PC-3 (cell line): ENCODE data around the gene ABHD14A.

ENCODE experiments used
- EZH2 ChIP-seq: fragments of 300-600 bp; sonication (generic); IDR thresholded peaks from one replicate; pipeline ENCODE4 v1.6.1; 2017; ENCODE audit warnings: antibody characterized with exemption, mild to moderate bottlenecking, low read length; ENCODE audit not compliant: unreplicated experiment
- EZH2phosphoT487 ChIP-seq: fragments of 300-600 bp; sonication (generic); IDR thresholded peaks from 2 replicates; pipeline ENCODE4 v1.6.1; 2018; ENCODE audit warnings: mild to moderate bottlenecking, antibody characterized with exemption, low read length, borderline replicate concordance
- TF ChIP-seq, protein P1 (sequence below): fragments of 300-600 bp; sonication (generic); conservative IDR thresholded peaks from 2 replicates; pipeline ENCODE4 v1.5.1; 2017; ENCODE audit warnings: antibody characterized with exemption, low read depth, mild to moderate bottlenecking, low read length

DNA sequence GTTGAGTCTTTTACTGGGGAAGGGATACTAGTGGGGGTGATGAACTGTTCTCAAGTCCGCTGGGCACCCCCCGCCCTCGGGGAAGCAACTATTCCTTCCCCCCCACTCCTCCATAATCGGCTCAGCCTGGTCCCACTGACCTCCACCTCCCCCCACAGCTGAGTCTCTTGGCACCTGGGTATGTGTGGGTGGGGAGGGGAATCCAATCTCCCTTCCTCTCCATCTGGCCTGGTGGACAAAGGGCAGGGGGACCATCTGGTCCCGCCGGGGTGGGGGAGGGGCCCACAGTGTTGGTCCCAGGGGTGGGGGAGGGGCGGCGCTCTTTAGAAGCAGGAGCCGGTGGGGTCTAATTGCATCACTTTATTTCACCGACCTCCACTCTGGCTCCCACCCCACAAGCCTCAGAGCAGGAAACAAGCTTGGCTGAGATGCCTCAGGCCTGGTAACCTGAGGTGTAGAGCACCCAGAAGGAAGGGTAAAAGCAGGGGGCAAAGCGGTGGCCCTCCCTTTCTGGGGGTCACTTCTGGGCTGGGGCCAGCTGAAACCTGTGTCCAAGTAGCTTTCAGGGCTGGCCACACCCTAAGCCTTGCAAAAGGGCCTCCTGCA, 6.6 kb upstream of the ABHD14A start:
- TF ChIP-seq, protein P1, sequence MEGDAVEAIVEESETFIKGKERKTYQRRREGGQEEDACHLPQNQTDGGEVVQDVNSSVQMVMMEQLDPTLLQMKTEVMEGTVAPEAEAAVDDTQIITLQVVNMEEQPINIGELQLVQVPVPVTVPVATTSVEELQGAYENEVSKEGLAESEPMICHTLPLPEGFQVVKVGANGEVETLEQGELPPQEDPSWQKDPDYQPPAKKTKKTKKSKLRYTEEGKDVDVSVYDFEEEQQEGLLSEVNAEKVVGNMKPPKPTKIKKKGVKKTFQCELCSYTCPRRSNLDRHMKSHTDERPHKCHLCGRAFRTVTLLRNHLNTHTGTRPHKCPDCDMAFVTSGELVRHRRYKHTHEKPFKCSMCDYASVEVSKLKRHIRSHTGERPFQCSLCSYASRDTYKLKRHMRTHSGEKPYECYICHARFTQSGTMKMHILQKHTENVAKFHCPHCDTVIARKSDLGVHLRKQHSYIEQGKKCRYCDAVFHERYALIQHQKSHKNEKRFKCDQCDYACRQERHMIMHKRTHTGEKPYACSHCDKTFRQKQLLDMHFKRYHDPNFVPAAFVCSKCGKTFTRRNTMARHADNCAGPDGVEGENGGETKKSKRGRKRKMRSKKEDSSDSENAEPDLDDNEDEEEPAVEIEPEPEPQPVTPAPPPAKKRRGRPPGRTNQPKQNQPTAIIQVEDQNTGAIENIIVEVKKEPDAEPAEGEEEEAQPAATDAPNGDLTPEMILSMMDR: no peak
- TF ChIP-seq EZH2: no peak
- TF ChIP-seq EZH2phosphoT487: no peak
